ENCODE results near the gene COG5.
A peak's percentile ranks its signal among the peaks of the same experiment; 100 is the strongest.

Gene COG5

DNA sequence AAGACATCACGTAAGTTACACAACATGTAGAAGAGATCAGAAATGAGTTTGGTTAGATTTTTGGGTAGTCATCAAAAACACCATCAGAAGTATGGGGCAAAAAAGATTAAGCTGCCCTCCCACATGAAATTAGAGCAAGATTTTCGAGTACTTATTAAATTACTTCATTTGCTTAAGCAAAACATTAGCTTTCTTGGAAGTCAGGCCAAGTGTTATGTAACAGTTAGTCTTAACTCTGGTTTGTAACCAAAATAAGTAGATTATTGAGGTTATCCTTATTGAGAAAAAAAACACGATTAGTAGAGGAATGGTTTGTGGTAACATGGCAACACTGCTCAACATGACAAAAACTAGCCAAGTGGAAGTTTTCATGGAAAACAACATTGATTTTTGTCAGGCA lies 357.0 kb downstream of the COG5 start:
- Histone ChIP-seq H4K20me1 (ENCODE audit: insufficient read depth) (no peaks in the 10 kb centered on the region), H3K36me3 (ENCODE audit: insufficient read depth) (no peaks in the 10 kb centered on the region; the same call in 1 of the 2 replicates), H2AFZ (ENCODE audit: low read depth) (no peak overlapping the region), H3K9ac (no peak overlapping the region), H3K4me3 (IDR thresholded peaks at IDR 0.05; ENCODE audit: insufficient read depth, low read depth, low read length) (no peak overlapping the region), H3K4me1 (ENCODE audit: low read depth, poor library complexity, severe bottlenecking) (peaks cover 20% of the 10 kb centered on the region), H3K79me2 (ENCODE audit: insufficient read depth, low read depth) (no peaks in the 10 kb centered on the region), H3K27ac (no peak overlapping the region), H3K4me2 (no peak overlapping the region), H3K27me3 (ENCODE audit: insufficient read depth, low read depth) (no peaks in the 10 kb centered on the region)
- TF ChIP-seq, protein P1, sequence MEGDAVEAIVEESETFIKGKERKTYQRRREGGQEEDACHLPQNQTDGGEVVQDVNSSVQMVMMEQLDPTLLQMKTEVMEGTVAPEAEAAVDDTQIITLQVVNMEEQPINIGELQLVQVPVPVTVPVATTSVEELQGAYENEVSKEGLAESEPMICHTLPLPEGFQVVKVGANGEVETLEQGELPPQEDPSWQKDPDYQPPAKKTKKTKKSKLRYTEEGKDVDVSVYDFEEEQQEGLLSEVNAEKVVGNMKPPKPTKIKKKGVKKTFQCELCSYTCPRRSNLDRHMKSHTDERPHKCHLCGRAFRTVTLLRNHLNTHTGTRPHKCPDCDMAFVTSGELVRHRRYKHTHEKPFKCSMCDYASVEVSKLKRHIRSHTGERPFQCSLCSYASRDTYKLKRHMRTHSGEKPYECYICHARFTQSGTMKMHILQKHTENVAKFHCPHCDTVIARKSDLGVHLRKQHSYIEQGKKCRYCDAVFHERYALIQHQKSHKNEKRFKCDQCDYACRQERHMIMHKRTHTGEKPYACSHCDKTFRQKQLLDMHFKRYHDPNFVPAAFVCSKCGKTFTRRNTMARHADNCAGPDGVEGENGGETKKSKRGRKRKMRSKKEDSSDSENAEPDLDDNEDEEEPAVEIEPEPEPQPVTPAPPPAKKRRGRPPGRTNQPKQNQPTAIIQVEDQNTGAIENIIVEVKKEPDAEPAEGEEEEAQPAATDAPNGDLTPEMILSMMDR (conservative IDR thresholded peaks at IDR 0.05; ENCODE audit: low read depth, low read length): no peak

DNA sequence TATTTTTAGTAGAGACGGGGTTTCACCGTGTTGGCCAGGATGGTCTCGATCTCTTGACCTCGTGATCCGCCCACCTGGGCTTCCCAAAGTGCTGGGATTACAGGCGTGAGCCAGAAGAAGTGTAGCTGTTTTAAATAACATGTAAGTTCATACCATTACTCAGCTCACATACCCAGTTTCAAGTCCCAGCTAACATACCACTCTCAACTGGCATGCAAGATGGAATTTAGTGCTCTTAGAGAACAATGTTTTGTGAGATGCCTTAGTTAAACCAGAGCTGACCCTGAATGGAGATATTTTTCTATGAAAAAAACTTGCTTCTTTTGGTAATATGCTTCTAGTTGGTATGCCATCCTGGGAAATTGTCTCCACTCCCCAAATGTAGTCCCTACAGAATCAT lies 357.6 kb downstream of the COG5 start:
- Histone ChIP-seq H3K4me1 (ENCODE audit: low read depth, poor library complexity, severe bottlenecking) (peaks cover 20% of the 10 kb centered on the region), H3K36me3 (ENCODE audit: insufficient read depth) (no peaks in the 10 kb centered on the region; the same call in 1 of the 2 replicates)

DNA sequence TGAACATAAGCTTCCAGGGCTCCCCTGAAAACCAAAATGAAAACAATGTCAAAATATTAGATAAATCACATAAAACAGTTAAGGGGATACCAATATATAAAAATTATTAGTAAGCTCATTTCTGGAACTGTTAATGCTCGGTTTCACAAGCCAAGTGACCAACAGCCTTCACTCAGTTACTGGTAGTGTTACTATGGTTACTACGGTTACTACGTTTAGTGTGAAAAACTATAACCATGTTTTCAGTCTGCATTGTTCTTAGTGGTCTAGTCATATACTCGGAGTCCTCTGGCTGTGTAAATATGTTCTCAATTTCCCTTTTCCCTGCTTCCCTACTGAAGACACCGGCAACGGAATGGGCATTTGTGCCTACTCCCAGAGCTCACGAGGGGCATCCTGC lies 360.1 kb downstream of the COG5 start:
- Histone ChIP-seq H4K20me1 (ENCODE audit: insufficient read depth) (no peaks in the 10 kb centered on the region), H2AFZ (ENCODE audit: low read depth) (no peak overlapping the region), H3K36me3 (ENCODE audit: insufficient read depth) (no peaks in the 10 kb centered on the region), H3K4me2 (no peak overlapping the region), H3K4me1 (ENCODE audit: low read depth, poor library complexity, severe bottlenecking) (peaks cover 12% of the 10 kb centered on the region), H3K27me3 (ENCODE audit: insufficient read depth, low read depth) (no peaks in the 10 kb centered on the region), H3K27ac (no peak overlapping the region), H3K9ac (no peak overlapping the region), H3K79me2 (ENCODE audit: insufficient read depth, low read depth) (no peaks in the 10 kb centered on the region), H3K4me3 (IDR thresholded peaks at IDR 0.05; ENCODE audit: insufficient read depth, low read depth, low read length) (no peak overlapping the region)
- TF ChIP-seq, protein P1 (conservative IDR thresholded peaks at IDR 0.05; ENCODE audit: low read depth, low read length): no peak

More for the DNA sequence above, 357.6 kb downstream of the COG5 start:
- H3K27me3 ChIP-seq (ENCODE audit: insufficient read depth, low read depth): no peaks in the 10 kb centered on the region
- no peak overlapping the region for H3K4me2 ChIP-seq
- H4K20me1 ChIP-seq (ENCODE audit: insufficient read depth): no peaks in the 10 kb centered on the region
- TF ChIP-seq, protein P1 (conservative IDR thresholded peaks at IDR 0.05; ENCODE audit: low read depth, low read length): no peak
- H2AFZ ChIP-seq (ENCODE audit: low read depth): no peak overlapping the region
- H3K79me2 ChIP-seq (ENCODE audit: insufficient read depth, low read depth): no peaks in the 10 kb centered on the region
- H3K9ac ChIP-seq: no peak overlapping the region
- no peak overlapping the region for H3K27ac ChIP-seq
- no peak overlapping the region for H3K4me3 ChIP-seq (IDR thresholded peaks at IDR 0.05; ENCODE audit: insufficient read depth, low read depth, low read length)

DNA sequence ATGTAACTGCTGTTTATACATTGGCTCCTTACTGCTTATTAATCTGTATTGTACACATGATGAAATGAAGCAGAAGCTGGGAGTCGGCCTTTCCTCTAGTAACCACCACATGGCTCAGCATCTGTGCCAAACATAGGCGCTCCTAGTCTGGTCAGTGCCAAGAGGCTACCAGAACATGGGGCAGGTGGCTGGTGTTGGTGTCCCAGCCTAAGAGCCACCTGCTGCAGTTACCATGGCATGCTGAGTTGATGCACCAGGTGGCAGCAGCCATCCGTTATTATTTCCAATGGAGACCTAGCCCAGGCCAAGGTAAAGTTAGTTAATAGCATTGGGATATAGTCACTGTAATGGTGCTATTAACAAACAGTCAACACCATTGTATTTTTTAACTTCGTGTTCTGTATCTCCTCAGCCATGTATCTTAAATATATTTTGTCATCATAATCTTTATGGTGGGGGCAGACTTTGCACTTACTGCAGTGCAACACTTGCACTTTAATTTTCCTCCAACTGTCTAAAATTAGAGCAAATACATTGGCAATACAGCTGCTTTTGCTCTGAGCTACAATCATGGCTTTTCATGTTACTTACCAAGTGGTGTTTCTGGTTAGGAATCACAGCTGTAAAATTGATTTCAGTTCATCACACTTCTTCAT lies 361.8 kb downstream of the COG5 start:
- no peaks in the 10 kb centered on the region for H3K36me3 ChIP-seq (ENCODE audit: insufficient read depth)

More for the DNA sequence above, 361.8 kb downstream of the COG5 start:
- Histone ChIP-seq H4K20me1 (ENCODE audit: insufficient read depth) (no peaks in the 10 kb centered on the region), H3K27ac (no peak overlapping the region), H2AFZ (ENCODE audit: low read depth) (no peak overlapping the region), H3K79me2 (ENCODE audit: insufficient read depth, low read depth) (no peaks in the 10 kb centered on the region), H3K9ac (no peak overlapping the region), H3K4me3 (IDR thresholded peaks at IDR 0.05; ENCODE audit: insufficient read depth, low read depth, low read length) (no peak overlapping the region), H3K4me2 (no peak overlapping the region), H3K27me3 (ENCODE audit: insufficient read depth, low read depth) (no peaks in the 10 kb centered on the region), H3K4me1 (ENCODE audit: low read depth, poor library complexity, severe bottlenecking) (no peaks in the 10 kb centered on the region)
- TF ChIP-seq, protein P1 (conservative IDR thresholded peaks at IDR 0.05; ENCODE audit: low read depth, low read length): peak; percentile 62

All from KMS-11 (cell line).